SK-N-SH (cell line): Measurements from ENCODE around the gene MMP3.

Source experiments
- CTCF ChIP-seq: fragments of 200-600 bp; sonication (generic); IDR thresholded peaks from 2 replicates; pipeline ENCODE4 v1.6.1; 2017; ENCODE audit warnings: antibody characterized with exemption, mild to moderate bottlenecking, moderate library complexity
- NFIC ChIP-seq: IDR thresholded peaks from 2 replicates; pipeline ENCODE4 v1.4.0; 2012; ENCODE audit warnings: borderline replicate concordance
- REST ChIP-seq: IDR thresholded peaks from 2 replicates; pipeline ENCODE4 v1.6.1; 2012; ENCODE audit warnings: mild to moderate bottlenecking, low read depth, low read length, moderate library complexity
- USF1 ChIP-seq: IDR thresholded peaks from 2 replicates; pipeline ENCODE4 v1.4.0; 2012; ENCODE audit warnings: low read depth, borderline replicate concordance
- YY1 ChIP-seq: IDR thresholded peaks from 2 replicates; pipeline ENCODE4 v1.4.0; 2012; ENCODE audit warnings: low read depth, mild to moderate bottlenecking

GRCh38 chr11:102878595-102878994 lies 35.2 kb upstream of the MMP3 start:
- TF ChIP-seq YY1: no peak
- no peak for TF ChIP-seq CTCF
- no peak for TF ChIP-seq NFIC
- no peak for TF ChIP-seq USF1
- no peak for TF ChIP-seq REST
